Activated CD8-positive, alpha-beta memory T cell treated with anti-CD3 and anti-CD28 coated beads, Interleukin-2, amount 10 ng/mL, durations not matched to agents 7 days and 5 days (primary cell): ENCODE results near the gene MAD1L1. TPM values are rescaled to one million over a fixed set of nuclear protein-coding genes. Genes with fewer than 3 reads are reported as not detected.

Experiments
- ATAC-seq: fragments of 150-1000 bp; cut with Tn5 transposase; one replicate; pipeline ENCODE4 v1.10.0; 2021; ENCODE audit warnings: moderate library complexity
- CTCF ChIA-PET: fragments of 350-600 bp; sonication (Branson Sonifier 250); formaldehyde crosslinking; loops from one replicate; lab custom pipeline; 2021; ENCODE audit warnings: antibody characterized with exemption; lab: Charles Lee
- DNase-seq: peaks from one replicate; pipeline ENCODE4 v3.0.0-alpha.2; 2020
- H3K27ac Mint-ChIP-seq: one replicate; pipeline ENCODE4 v1.8.0; 2021; ENCODE audit warnings: mild to moderate bottlenecking, mixed read lengths
- H3K27me3 Mint-ChIP-seq: one replicate; pipeline ENCODE4 v1.8.0; 2021; ENCODE audit warnings: mixed read lengths
- H3K36me3 Mint-ChIP-seq: one replicate; pipeline ENCODE4 v1.8.0; 2021; ENCODE audit warnings: mild to moderate bottlenecking, mixed read lengths
- H3K4me1 Mint-ChIP-seq: one replicate; pipeline ENCODE4 v1.8.0; 2021; ENCODE audit warnings: mixed read lengths
- H3K4me3 Mint-ChIP-seq: one replicate; pipeline ENCODE4 v1.8.0; 2021; ENCODE audit warnings: mild to moderate bottlenecking, moderate library complexity, mixed read lengths
- H3K9me3 Mint-ChIP-seq: one replicate; pipeline ENCODE4 v1.8.0; 2022; ENCODE audit warnings: low read depth, mixed read lengths
- total RNA-seq, 2 experiments: library from RNA; stranded (reverse); gene quantifications; one replicate each; pipeline ENCODE4 v1.2.3, GENCODE V29; 2021

The MAD1L1 gene
- total RNA-seq, 2 experiments from 2014 or later: 60.0 to 97.7 TPM

DNA sequence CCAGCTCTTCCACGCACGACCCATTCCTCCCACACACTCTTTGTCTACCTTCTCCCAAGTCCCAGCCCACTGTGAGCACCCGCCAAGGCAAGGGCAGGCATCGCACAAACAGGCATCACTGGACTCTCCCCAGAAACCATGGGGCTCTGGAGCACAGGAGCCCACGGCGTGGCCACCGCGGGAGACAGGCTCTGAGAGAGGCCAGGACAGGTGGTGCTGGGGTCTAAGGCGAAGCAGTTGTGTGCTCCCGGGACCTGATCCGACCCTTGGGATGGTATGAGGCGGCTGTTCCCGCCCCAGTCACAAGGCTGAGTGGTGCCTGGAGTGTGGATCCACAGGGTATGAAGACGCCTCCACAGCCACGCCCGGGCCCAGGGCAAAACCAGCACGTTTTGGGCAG lies 156.9 kb downstream of the MAD1L1 start:
- Mint-ChIP-seq H3K4me3 (no peak overlapping the region), H3K9me3 (no peaks in the 10 kb centered on the region), H3K4me1 (peaks cover 6% of the 10 kb centered on the region), H3K36me3 (peaks cover 4% of the 10 kb centered on the region), H3K27ac (no peak overlapping the region), H3K27me3 (no peaks in the 10 kb centered on the region)
- ATAC-seq (no peak), DNase-seq (no peak)
- CTCF ChIA-PET: no interaction called here

DNA sequence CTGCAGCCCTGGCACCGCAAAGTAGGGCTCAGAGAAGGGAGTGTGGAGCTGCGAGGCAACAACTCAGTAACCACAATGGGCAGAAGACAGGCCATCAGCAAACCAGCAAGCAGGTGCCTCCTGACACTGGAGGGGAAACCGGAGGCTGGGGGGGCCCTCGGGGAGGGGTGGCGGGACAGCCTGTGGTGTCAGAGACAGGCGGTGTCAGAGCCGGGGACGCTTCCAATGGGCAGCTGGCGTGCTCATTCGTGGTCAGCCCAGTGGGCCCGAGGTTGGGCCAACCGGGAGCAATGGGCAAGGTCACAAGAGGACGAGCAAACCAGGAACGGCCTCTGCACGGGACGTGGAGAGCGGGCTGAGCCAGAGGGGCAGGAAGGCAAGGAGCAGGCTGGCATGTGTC lies 158.1 kb downstream of the MAD1L1 start:
- peaks cover 6% of the 10 kb centered on the region for H3K4me1 Mint-ChIP-seq
- no peak overlapping the region for H3K27ac Mint-ChIP-seq
- no peaks in the 10 kb centered on the region for H3K9me3 Mint-ChIP-seq
- no peaks in the 10 kb centered on the region for H3K27me3 Mint-ChIP-seq
- CTCF ChIA-PET: no interaction called here
- DNase-seq (no peak), ATAC-seq (no peak)
- no peak overlapping the region for H3K4me3 Mint-ChIP-seq
- H3K36me3 Mint-ChIP-seq: peaks cover 4% of the 10 kb centered on the region

DNA sequence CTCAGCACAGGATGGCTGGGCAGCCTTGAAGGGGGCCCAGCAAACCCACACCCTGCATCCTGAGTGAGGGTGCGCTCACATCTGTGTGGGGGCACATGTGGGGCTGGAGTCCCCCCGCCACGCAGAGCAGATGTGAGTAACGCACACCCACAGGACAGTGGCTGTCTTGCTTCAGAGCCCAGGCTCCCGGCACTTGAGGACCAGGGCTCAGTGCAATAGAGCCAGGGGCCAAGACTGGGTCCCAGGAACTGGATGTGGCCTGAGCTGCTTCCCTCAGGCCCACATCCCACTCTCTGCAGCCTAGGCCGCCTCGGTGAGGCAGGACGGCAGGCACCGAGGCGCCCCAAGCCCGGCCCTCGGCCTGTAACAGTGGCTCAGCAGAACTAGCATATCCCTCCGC lies 159.9 kb downstream of the MAD1L1 start:
- ATAC-seq (peak; percentile 35), DNase-seq (no peak)
- Mint-ChIP-seq H3K27me3 (no peaks in the 10 kb centered on the region), H3K36me3 (peaks cover 4% of the 10 kb centered on the region), H3K9me3 (no peaks in the 10 kb centered on the region), H3K4me1 (peaks cover 3% of the 10 kb centered on the region), H3K4me3 (no peak overlapping the region), H3K27ac (no peak overlapping the region)
- CTCF ChIA-PET: interaction anchor here (1.1 kb wide), 1 partner anchor 9 kb away, joined by 3 read pairs; no protein-coding TSS in a partner anchor

DNA sequence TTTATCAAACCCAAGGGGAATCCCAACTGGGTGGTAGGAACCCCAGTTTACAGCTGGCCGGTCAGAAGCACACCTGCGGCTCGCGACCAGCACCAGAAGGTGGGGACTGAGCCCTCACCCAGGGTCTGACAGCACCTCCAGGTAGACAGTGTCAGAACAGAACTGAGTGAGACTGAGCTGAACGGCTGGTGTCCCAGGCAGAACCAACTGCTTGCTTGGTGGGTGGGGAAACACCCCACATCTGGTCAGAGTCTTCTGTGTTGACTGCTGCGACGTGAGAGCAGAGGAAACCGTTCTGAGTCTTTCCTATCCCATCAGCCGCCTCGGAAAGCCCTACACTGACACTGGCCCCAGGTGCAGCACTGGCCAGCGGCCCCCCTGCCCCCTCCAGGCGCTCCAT lies 160.7 kb downstream of the MAD1L1 start:
- Mint-ChIP-seq H3K4me3 (no peak overlapping the region), H3K9me3 (no peaks in the 10 kb centered on the region), H3K4me1 (peaks cover 3% of the 10 kb centered on the region), H3K27ac (no peak overlapping the region), H3K36me3 (peaks cover 4% of the 10 kb centered on the region), H3K27me3 (no peaks in the 10 kb centered on the region)
- ATAC-seq (no peak), DNase-seq (no peak)
- CTCF ChIA-PET: interaction anchor here (1.1 kb wide), 1 partner anchor 10 kb away, joined by 3 read pairs; no protein-coding TSS in a partner anchor

DNA sequence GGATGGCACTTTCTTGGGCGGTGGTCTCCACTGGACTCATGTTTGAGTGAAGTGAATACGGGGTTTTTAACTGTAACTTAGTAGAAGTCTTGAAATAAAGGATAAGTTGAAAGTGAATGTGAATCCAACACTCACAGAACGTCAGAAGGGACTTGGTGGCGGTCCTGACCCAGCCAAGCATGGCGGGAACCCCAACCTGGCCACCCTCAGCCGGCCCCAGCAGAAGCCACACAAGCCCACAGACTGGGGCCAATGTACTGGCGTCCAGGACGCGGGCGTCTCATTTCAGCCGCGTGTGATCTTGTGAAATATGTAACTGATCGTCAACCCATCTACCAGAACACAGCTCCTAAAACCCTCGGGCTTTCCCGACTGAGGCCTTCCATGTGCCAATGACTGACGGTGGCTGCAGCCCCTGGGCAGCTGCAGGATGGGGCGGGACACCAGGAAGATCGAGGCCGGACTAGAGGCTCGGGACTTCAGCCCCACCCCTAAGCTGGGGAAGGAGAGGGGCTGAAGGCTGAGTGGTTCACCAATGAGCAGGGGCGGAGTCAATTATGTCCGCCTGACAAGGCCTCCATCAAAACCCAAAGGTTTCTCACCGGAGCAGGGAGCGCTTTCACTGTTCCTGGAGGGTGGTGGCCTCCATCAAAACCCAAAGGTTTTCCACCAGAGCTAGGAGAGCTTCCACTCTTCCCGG lies 161.5 kb downstream of the MAD1L1 start:
- ATAC-seq (no peak), DNase-seq (no peak)
- CTCF ChIA-PET: no interaction called here
- no peaks in the 10 kb centered on the region for H3K36me3 Mint-ChIP-seq
- H3K27ac Mint-ChIP-seq: no peak overlapping the region
- peaks cover 8% of the 10 kb centered on the region for H3K4me1 Mint-ChIP-seq
- H3K27me3 Mint-ChIP-seq: no peaks in the 10 kb centered on the region
- no peak overlapping the region for H3K4me3 Mint-ChIP-seq
- no peaks in the 10 kb centered on the region for H3K9me3 Mint-ChIP-seq

DNA sequence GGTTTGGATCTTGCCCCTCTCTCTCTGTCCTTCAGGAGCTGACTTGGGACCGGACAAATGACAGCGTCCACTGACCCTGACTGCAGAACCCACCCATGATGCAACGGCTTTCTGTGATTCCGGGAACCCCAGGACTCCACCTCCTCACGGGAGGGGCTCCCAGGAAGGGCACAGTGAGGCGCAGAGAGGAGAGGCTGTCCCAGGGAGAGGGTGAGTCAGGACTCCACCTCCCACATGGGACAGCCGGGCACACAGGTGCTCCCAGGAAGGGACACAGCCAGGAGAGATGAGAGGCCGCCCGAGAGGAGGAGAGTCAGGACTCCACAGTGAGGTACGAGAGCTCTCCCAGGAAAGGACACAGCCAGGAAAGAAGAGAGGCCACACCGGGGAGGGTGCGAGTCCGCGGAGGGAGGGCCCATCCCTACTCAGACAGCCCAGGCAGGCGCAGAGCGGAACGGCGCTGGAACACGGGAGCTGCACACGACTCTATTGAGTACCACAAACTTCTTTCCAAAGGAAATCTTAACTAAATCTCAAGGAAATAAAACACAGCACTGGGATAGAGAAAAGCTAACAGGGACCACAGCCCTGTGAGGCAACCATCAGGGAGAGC lies 162.5 kb downstream of the MAD1L1 start:
- DNase-seq (no peak), ATAC-seq (no peak)
- peaks cover 11% of the 10 kb centered on the region for H3K4me1 Mint-ChIP-seq
- CTCF ChIA-PET: interaction anchor here (1.1 kb wide), 1 partner anchor 278 kb away, joined by 3 read pairs; no protein-coding TSS in a partner anchor
- H3K9me3 Mint-ChIP-seq: no peaks in the 10 kb centered on the region
- no peaks in the 10 kb centered on the region for H3K27me3 Mint-ChIP-seq
- no peaks in the 10 kb centered on the region for H3K36me3 Mint-ChIP-seq
- H3K27ac Mint-ChIP-seq: no peak overlapping the region
- H3K4me3 Mint-ChIP-seq: no peak overlapping the region

DNA sequence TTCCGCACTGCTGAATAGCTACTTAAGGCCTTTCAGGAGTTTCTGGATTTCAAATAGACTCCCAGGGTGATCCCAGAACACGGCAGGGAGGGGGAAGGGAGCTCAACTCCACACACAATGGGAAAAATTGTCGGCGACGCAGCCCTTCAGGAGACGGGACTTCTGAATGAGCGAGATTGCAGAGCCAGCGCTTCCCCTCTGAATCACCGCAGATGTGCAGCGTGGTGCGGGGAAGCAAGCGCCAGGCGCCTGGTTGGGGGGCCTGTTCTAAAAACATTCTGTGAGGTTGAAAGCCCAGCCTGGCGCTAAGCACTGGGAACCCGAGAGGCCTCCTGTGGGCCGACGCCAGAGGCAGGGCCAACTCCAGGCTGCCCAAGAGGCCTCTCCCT lies 163.3 kb downstream of the MAD1L1 start:
- DNase-seq: no peak
- no peak overlapping the region for H3K4me3 Mint-ChIP-seq
- no peaks in the 10 kb centered on the region for H3K9me3 Mint-ChIP-seq
- no peak overlapping the region for H3K27ac Mint-ChIP-seq
- peaks cover 11% of the 10 kb centered on the region for H3K4me1 Mint-ChIP-seq
- no peaks in the 10 kb centered on the region for H3K27me3 Mint-ChIP-seq
- no peaks in the 10 kb centered on the region for H3K36me3 Mint-ChIP-seq
- CTCF ChIA-PET: interaction anchor here (1.1 kb wide), 1 partner anchor 279 kb away, joined by 3 read pairs; no protein-coding TSS in a partner anchor
- no peak for ATAC-seq

DNA sequence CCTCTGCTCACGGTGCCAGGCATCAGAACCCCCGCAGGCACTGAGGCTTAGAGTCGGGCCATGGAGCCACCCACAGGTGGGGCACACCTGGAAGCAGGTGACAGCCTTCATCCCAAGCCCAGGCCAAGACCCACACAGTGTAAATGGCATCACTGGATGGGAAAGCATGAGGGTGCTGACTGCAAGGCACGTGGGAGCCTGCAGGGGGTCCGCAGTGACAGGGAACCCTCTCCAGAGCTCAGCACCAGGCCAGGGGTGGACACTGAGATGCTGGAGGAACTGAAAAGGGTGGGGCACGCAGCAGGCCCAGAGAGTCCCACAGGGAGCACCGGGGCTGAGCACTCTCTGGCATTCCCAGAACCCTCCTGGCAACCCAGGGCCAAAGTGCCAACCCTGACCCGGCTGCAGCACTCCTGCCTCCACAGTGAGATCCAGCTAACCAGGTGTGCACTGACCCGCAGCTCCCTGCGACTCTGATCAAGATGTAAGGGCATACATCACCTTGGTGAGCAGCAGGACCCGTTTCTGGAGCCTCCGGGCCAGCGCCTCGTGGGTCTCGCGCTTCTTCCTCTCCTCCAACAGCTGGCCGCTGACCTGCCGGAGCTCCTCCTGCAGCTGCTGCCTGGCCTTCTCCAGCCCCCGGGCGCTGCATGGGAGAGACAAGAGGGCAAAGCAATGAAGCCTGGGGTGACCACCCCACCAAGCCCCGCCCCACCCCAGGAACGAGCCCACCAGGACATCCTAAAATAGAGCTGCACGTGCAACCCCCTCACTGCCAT lies 163.9 kb downstream of the MAD1L1 start:
- CTCF ChIA-PET: interaction anchor here (1.1 kb wide), 1 partner anchor 279 kb away, joined by 3 read pairs; no protein-coding TSS in a partner anchor
- no peaks in the 10 kb centered on the region for H3K27me3 Mint-ChIP-seq

DNA sequence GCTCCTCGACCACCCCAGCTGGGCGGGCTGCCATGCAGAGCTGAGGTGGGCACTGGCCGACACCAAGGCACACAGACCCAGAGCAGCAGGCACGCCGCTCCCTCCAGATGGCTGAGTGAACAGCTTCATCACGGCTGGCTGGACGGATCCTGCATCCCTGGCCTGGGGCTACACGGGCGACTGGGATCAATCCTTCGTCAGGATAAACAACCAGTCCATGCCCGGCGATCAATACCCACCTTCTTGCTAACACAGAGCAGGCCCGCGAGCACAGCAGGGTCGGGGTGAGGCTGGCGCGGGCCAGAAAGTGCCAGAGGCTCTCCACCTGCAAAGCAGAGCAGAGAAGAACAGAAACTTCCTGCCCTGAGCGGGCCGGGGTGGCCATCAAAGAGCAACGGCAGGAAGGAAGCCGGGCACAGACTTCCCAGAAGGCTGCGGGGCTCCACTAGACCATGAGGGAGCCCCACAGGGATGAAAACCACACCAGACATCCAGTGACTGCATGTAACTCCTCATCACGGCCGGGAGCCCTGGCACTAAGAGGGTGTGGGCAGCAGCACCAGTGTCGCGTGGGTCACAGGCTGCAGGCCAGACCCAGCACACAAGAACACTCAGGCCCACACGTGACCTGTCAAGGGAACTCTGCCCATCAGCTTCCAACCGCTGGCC lies 166.4 kb downstream of the MAD1L1 start:
- peak; percentile 45 for ATAC-seq
- no peaks in the 10 kb centered on the region for H3K27me3 Mint-ChIP-seq
- peaks cover 8% of the 10 kb centered on the region for H3K4me1 Mint-ChIP-seq
- H3K9me3 Mint-ChIP-seq: no peaks in the 10 kb centered on the region
- H3K27ac Mint-ChIP-seq: peak overlapping the region; percentile 56
- no peak for DNase-seq
- CTCF ChIA-PET: no interaction called here
- H3K36me3 Mint-ChIP-seq: no peaks in the 10 kb centered on the region
- H3K4me3 Mint-ChIP-seq: no peak overlapping the region

More for the DNA sequence above, 163.9 kb downstream of the MAD1L1 start:
- Mint-ChIP-seq H3K9me3 (no peaks in the 10 kb centered on the region), H3K4me1 (peaks cover 11% of the 10 kb centered on the region), H3K4me3 (no peak overlapping the region), H3K36me3 (no peaks in the 10 kb centered on the region), H3K27ac (no peak overlapping the region)
- DNase-seq (no peak), ATAC-seq (no peak)

DNA sequence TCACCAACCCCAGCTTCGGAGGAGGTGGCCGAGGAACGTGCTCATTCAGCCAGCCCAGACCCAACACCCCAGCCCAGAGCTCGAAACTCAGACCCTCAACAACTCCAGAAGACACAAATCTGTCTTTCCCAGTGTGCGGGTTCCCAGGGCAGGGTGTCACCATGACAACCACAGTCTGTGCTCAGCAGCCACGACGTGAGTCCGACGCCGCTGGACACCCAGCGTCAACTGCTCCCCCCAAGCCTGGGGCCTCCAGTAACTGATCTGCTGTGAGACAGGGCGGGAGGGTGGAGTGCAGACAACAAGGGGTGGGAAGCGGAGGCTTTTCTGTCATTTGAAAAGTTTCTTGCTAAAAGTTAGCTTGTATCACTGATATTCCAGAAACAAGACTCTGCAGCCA lies 167.2 kb downstream of the MAD1L1 start:
- Mint-ChIP-seq H3K9me3 (peaks cover 3% of the 10 kb centered on the region), H3K27ac (no peak overlapping the region), H3K36me3 (peaks cover 3% of the 10 kb centered on the region), H3K4me1 (peaks cover 8% of the 10 kb centered on the region), H3K27me3 (no peaks in the 10 kb centered on the region), H3K4me3 (no peak overlapping the region)
- CTCF ChIA-PET: no interaction called here
- DNase-seq: no peak
- ATAC-seq: no peak

DNA sequence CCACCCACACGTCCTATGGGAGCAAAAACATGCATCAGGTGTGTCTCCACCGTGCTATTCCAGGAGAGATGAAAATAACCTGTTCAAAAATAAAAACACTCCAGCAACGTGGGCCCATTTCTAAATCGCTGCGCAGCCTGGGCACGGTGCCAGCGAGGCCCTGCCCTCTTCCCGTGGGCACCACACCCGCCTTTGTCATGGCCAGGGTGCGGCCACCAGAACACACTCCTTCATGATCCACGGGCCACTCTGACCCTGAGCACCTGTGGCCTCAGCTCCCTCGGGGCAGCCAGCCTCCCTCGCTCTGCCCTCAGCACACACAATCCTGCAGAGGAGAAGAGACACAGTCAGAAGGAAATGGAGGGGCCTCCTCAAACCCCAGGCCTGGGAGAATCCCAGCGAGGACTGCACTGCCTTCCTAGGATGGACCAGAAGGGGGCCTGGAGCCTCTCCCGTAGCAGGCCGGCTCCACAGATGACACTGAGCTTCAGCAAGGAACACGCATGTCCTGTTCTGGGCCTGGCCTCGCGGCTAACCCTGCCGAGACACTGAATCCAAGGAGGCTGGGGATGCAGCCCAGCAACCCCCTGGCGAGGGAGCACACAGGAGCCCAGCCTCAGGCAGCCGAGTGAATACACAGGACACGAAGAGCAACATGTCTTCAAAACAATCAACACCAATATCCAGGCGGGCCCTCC lies 169.0 kb downstream of the MAD1L1 start:
- Mint-ChIP-seq H3K36me3 (peaks cover 12% of the 10 kb centered on the region), H3K27ac (no peak overlapping the region), H3K4me3 (no peak overlapping the region), H3K4me1 (peaks cover 8% of the 10 kb centered on the region), H3K9me3 (peaks cover 13% of the 10 kb centered on the region), H3K27me3 (no peaks in the 10 kb centered on the region)
- DNase-seq: no peak
- CTCF ChIA-PET: no interaction called here
- no peak for ATAC-seq

DNA sequence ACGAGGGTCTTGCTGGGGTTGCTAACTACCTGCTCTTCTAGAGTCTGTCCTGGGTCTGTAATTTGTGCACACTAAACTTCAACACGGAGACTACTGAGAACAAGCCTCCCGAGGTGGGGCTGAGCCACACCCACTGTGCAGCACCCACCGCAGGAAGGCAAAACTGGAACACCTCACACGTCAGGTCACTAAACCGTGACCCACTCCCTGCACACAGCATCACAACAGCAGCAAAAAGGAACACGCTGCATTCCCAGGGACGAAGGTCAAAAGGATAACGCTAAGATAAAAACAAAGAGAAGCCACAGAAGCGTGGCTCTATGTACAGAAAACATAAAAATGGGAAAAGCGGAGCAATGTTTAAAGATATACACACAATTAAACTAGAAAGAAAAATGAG lies 170.1 kb downstream of the MAD1L1 start:
- peaks cover 12% of the 10 kb centered on the region for H3K36me3 Mint-ChIP-seq
- DNase-seq (no peak), ATAC-seq (no peak)
- H3K4me1 Mint-ChIP-seq: peaks cover 8% of the 10 kb centered on the region
- H3K4me3 Mint-ChIP-seq: no peak overlapping the region
- no peak overlapping the region for H3K27ac Mint-ChIP-seq
- CTCF ChIA-PET: no interaction called here
- H3K9me3 Mint-ChIP-seq: peaks cover 13% of the 10 kb centered on the region
- H3K27me3 Mint-ChIP-seq: no peaks in the 10 kb centered on the region
